Measurements from ENCODE around the gene EML3. TPM values are rescaled to one million over a fixed set of nuclear protein-coding genes. Genes with fewer than 3 reads are reported as not detected.

The EML3 gene
- total RNA-seq, 2 experiments from 2014 or later: 121 to 122 TPM

DNA sequence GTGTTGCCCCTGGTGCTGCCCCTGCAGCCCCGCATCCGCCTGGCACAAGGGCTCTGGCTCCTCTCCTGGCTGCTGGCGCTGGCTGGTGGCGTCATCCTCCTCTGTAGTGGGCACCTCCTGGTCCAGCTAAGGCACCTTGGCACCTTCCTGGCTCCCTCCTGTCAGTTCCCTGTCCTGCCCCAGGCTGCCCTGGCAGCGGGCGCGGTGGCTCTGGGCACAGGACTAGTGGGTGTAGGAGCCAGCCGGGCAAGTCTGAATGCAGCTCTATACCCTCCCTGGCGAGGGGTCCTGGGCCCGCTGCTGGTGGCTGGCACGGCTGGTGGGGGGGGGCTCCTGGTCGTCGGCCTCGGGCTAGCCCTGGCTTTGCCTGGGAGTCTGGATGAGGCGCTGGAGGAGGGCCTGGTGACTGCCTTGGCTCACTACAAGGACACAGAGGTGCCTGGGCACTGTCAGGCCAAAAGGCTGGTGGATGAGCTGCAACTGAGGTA lies 760 bp upstream of the EML3 start:
- H3K27ac Mint-ChIP-seq: peak overlapping the region; percentile 80
- DNase-seq: no peak
- peaks cover 60% of the 10 kb centered on the region for H3K4me1 Mint-ChIP-seq
- ChIA-PET CTCF (interaction anchor here (0.6 to 1.5 kb wide), 4 partner anchors 14 to 174 kb away, joined by 3 to 4 read pairs (median 3); partner anchors contain the start of genes C11orf98 and CSKMT), POLR2A (interaction anchor here (0.9 to 6.7 kb wide), 11 partner anchors 8 to 242 kb away, joined by 3 to 84 read pairs (median 6); partner anchors contain the start of genes B3GAT3, C11orf98, CSKMT and INTS5)
- no peaks in the 10 kb centered on the region for H3K9me3 Mint-ChIP-seq
- peak overlapping the region; percentile 10 for H3K4me3 Mint-ChIP-seq
- H3K27me3 Mint-ChIP-seq: no peaks in the 10 kb centered on the region
- peaks cover 39% of the 10 kb centered on the region for H3K36me3 Mint-ChIP-seq (ENCODE audit: low read depth)

GRCh38 chr11:62611705-62612365 lies 740 bp downstream of the EML3 start:
- peaks cover 51% of the 10 kb centered on the region for H3K36me3 Mint-ChIP-seq (ENCODE audit: low read depth)
- H3K4me1 Mint-ChIP-seq: peaks cover 68% of the 10 kb centered on the region
- peak overlapping the region; percentile 93 for H3K27ac Mint-ChIP-seq
- ChIA-PET POLR2A (interaction anchor here (0.9 to 6.7 kb wide), 20 partner anchors 10 to 244 kb away, joined by 3 to 84 read pairs (median 5); partner anchors contain the start of genes B3GAT3, C11orf98, CSKMT and GANAB), CTCF (interaction anchor here (0.6 to 2.6 kb wide), 17 partner anchors 9 to 229 kb away, joined by 3 to 28 read pairs (median 3); partner anchors contain the start of genes B3GAT3, BSCL2, C11orf98 and CSKMT)
- peak overlapping the region; percentile 97 for H3K4me3 Mint-ChIP-seq
- H3K27me3 Mint-ChIP-seq: no peaks in the 10 kb centered on the region
- DNase-seq: no peak
- no peaks in the 10 kb centered on the region for H3K9me3 Mint-ChIP-seq

DNA sequence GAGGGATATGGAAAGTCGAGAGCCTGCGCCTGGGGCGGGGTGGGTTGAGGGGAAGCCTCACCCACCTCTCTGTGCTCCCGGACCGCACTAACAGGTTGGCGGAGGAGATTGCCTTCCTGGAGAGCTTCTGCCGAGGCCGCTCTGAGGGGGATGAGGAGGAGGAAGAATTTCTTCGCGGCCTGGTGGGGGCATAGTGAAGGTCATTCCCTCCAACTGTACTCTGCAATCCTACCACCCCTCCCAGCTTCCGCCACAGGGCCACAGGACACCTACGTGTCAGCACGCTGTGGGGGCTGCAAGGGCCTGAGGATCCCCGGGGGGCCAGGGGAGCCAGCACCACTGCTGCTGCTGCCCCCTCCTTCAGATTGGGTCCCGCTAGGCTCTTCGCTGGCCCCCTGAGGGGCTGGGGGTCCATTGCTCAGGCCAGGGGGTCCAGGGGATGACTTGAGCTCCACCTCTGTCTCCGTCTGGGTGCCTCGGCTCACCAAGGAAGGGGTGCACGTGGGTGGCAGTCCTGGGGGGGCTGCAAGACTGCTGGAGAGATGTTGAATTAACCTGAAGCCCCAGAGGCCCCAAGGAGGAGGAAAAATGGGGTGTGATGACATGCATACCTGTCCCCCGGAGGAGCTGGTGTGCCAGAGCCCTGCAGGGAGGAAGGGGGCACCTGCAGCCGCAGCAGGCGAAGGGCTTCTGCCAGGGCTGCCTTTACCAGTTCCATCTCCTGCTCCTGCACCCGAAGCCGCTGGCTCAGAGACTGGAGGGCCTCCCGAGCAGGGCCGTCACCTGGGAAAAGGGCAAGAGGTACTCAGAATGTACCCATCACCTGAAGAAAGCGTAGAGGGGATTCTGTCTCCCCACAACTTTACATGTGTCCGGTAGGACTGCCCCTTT lies 1.5 kb downstream of the EML3 start:
- Mint-ChIP-seq H3K4me3 (peak overlapping the region; percentile 97), H3K4me1 (peaks cover 67% of the 10 kb centered on the region), H3K27me3 (no peaks in the 10 kb centered on the region), H3K9me3 (no peaks in the 10 kb centered on the region), H3K27ac (peak overlapping the region; percentile 93), H3K36me3 (ENCODE audit: low read depth) (peaks cover 50% of the 10 kb centered on the region)
- no peak for DNase-seq
- ChIA-PET POLR2A (interaction anchor here (0.9 to 6.7 kb wide), 19 partner anchors 10 to 244 kb away, joined by 3 to 84 read pairs (median 5); partner anchors contain the start of genes B3GAT3, C11orf98, CSKMT and GANAB), CTCF (interaction anchor here (0.9 to 2.6 kb wide), 14 partner anchors 8 to 230 kb away, joined by 3 to 28 read pairs (median 3); partner anchors contain the start of genes B3GAT3, BSCL2, C11orf98 and CSKMT)

- H3K4me1 Mint-ChIP-seq: peaks cover 65% of the 10 kb centered on the region
- no peaks in the 10 kb centered on the region for H3K27me3 Mint-ChIP-seq
- H3K36me3 Mint-ChIP-seq (ENCODE audit: low read depth): peaks cover 52% of the 10 kb centered on the region
- H3K9me3 Mint-ChIP-seq: no peaks in the 10 kb centered on the region
- DNase-seq: no peak
- ChIA-PET CTCF (interaction anchor here (2.6 kb wide), 1 partner anchor 18 kb away, joined by 28 read pairs; the partner anchor contains the start of gene TUT1), POLR2A (interaction anchor here (1.3 to 6.7 kb wide), 9 partner anchors 9 to 245 kb away, joined by 5 to 84 read pairs (median 11); partner anchors contain the start of genes B3GAT3, C11orf98, CSKMT and INTS5)
- H3K4me3 Mint-ChIP-seq: peak overlapping the region; percentile 68
- H3K27ac Mint-ChIP-seq: peak overlapping the region; percentile 72
Observed at GRCh38 chr11:62610403-62610802, 2.2 kb downstream of the EML3 start.

DNA sequence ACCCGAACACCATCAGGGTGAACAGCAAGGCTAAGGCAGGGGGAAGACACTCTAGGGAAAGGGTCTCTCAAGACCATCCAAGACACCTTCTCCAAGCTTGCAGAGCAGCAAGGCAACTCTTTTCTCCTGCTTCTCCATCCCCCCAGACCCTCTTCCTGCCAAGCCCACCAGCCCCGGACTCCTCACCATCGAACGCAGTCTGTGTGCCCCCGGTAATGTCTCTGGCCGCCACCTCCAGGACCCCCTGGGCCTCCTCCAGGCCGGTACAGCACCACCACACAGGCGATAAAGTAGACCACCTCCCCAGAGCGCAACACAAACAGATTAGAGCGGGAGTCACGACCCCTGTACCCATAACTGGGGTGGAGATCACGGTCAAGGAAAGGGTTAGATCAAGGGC lies 3.8 kb downstream of the EML3 start:
- Mint-ChIP-seq H3K4me3 (no peak overlapping the region), H3K9me3 (no peaks in the 10 kb centered on the region), H3K27ac (no peak overlapping the region), H3K36me3 (ENCODE audit: low read depth) (peaks cover 58% of the 10 kb centered on the region), H3K27me3 (no peaks in the 10 kb centered on the region), H3K4me1 (peaks cover 58% of the 10 kb centered on the region)
- no peak for DNase-seq
- CTCF ChIA-PET: interaction anchor here (1.2 kb wide), 1 partner anchor 11 kb away, joined by 5 read pairs; no protein-coding TSS in a partner anchor
- POLR2A ChIA-PET: interaction anchor here (1.2 to 6.7 kb wide), 6 partner anchors 8 to 232 kb away, joined by 5 to 84 read pairs (median 14); partner anchors contain the start of genes B3GAT3, C11orf98, CSKMT and MTA2

GRCh38 chr11:62607714-62608113 lies 4.9 kb downstream of the EML3 start:
- CTCF ChIA-PET: interaction anchor here (0.6 to 1.2 kb wide), 2 partner anchors 12 to 33 kb away, joined by 3 to 5 read pairs; no protein-coding TSS in a partner anchor
- POLR2A ChIA-PET: interaction anchor here (0.9 to 3.8 kb wide), 4 partner anchors 9 to 57 kb away, joined by 3 to 16 read pairs (median 8); partner anchors contain the start of genes C11orf98, CSKMT and TUT1
- H3K9me3 Mint-ChIP-seq: no peaks in the 10 kb centered on the region
- no peaks in the 10 kb centered on the region for H3K27me3 Mint-ChIP-seq
- H3K4me3 Mint-ChIP-seq: no peak overlapping the region
- peaks cover 64% of the 10 kb centered on the region for H3K36me3 Mint-ChIP-seq (ENCODE audit: low read depth)
- H3K4me1 Mint-ChIP-seq: peaks cover 61% of the 10 kb centered on the region
- DNase-seq: no peak
- H3K27ac Mint-ChIP-seq: peak overlapping the region; percentile 54

- no peak for DNase-seq
- ChIA-PET POLR2A (interaction anchor here (0.8 to 3.8 kb wide), 2 partner anchors 59 to 275 kb away, joined by 3 to 16 read pairs; partner anchors contain the start of genes C11orf98, CSKMT and SLC3A2), CTCF (no interaction called here)
- Mint-ChIP-seq H3K27ac (no peak overlapping the region), H3K9me3 (no peaks in the 10 kb centered on the region), H3K27me3 (no peaks in the 10 kb centered on the region), H3K4me3 (no peak overlapping the region), H3K36me3 (ENCODE audit: low read depth) (peaks cover 63% of the 10 kb centered on the region), H3K4me1 (peaks cover 56% of the 10 kb centered on the region)
Observed at GRCh38 chr11:62605902-62606301, 6.7 kb downstream of the EML3 start.

- H3K27me3 Mint-ChIP-seq: no peaks in the 10 kb centered on the region
- peaks cover 63% of the 10 kb centered on the region for H3K36me3 Mint-ChIP-seq (ENCODE audit: low read depth)
- no peak overlapping the region for H3K4me3 Mint-ChIP-seq
- DNase-seq: no peak
- peaks cover 53% of the 10 kb centered on the region for H3K4me1 Mint-ChIP-seq
- CTCF ChIA-PET: no interaction called here
- H3K9me3 Mint-ChIP-seq: no peaks in the 10 kb centered on the region
- H3K27ac Mint-ChIP-seq: no peak overlapping the region
- POLR2A ChIA-PET: interaction anchor here (0.8 to 3.8 kb wide), 3 partner anchors 15 to 276 kb away, joined by 3 to 16 read pairs (median 10); partner anchors contain the start of genes B3GAT3, C11orf98, CSKMT and SLC3A2
Observed at GRCh38 chr11:62605467-62605866, 7.1 kb downstream of the EML3 start.

- no peak for DNase-seq
- CTCF ChIA-PET: interaction anchor here (0.8 to 1.2 kb wide), 3 partner anchors 10 to 15 kb away, joined by 3 to 5 read pairs (median 3); partner anchors contain the start of gene TUT1
- no peaks in the 10 kb centered on the region for H3K27me3 Mint-ChIP-seq
- H3K4me1 Mint-ChIP-seq: peaks cover 48% of the 10 kb centered on the region
- H3K9me3 Mint-ChIP-seq: no peaks in the 10 kb centered on the region
- peaks cover 63% of the 10 kb centered on the region for H3K36me3 Mint-ChIP-seq (ENCODE audit: low read depth)
- POLR2A ChIA-PET: interaction anchor here (0.7 to 3.8 kb wide), 5 partner anchors 11 to 182 kb away, joined by 3 to 16 read pairs (median 5); partner anchors contain the start of genes B3GAT3, C11orf98, CSKMT and TMEM179B
- H3K4me3 Mint-ChIP-seq: no peak overlapping the region
- H3K27ac Mint-ChIP-seq: no peak overlapping the region
Observed at GRCh38 chr11:62604460-62605120, 8.0 kb downstream of the EML3 start.

GRCh38 chr11:62603776-62604299 lies 8.7 kb downstream of the EML3 start:
- Mint-ChIP-seq H3K36me3 (ENCODE audit: low read depth) (peaks cover 66% of the 10 kb centered on the region), H3K4me3 (peak overlapping the region; percentile 35), H3K9me3 (no peaks in the 10 kb centered on the region), H3K4me1 (peaks cover 47% of the 10 kb centered on the region), H3K27me3 (no peaks in the 10 kb centered on the region), H3K27ac (peak overlapping the region; percentile 5)
- CTCF ChIA-PET: interaction anchor here (0.8 to 1.2 kb wide), 4 partner anchors 8 to 16 kb away, joined by 3 to 5 read pairs (median 3); partner anchors contain the start of gene TUT1
- DNase-seq: no peak
- POLR2A ChIA-PET: interaction anchor here (1.2 to 6.4 kb wide), 5 partner anchors 8 to 61 kb away, joined by 5 to 84 read pairs (median 10); partner anchors contain the start of genes B3GAT3, C11orf98, CSKMT and EML3

GRCh38 chr11:62603072-62603408 lies 9.5 kb downstream of the EML3 start:
- Mint-ChIP-seq H3K9me3 (no peaks in the 10 kb centered on the region), H3K36me3 (ENCODE audit: low read depth) (peaks cover 67% of the 10 kb centered on the region), H3K27ac (peak overlapping the region; percentile 24), H3K4me1 (peaks cover 49% of the 10 kb centered on the region), H3K4me3 (peak overlapping the region; percentile 35), H3K27me3 (no peaks in the 10 kb centered on the region)
- CTCF ChIA-PET: interaction anchor here (1.1 to 1.2 kb wide), 2 partner anchors 9 to 11 kb away, joined by 3 read pairs; partner anchors contain the start of gene TUT1
- POLR2A ChIA-PET: interaction anchor here (0.8 to 6.4 kb wide), 5 partner anchors 8 to 62 kb away, joined by 5 to 84 read pairs (median 10); partner anchors contain the start of genes B3GAT3, C11orf98, CSKMT and EML3
- no peak for DNase-seq

All from activated CD4-positive, alpha-beta memory T cell treated with anti-CD3 and anti-CD28 coated beads, Interleukin-2, amount 10 ng/mL, durations not matched to agents 7 days and 5 days (primary cell).